ENCODE measurements around the gene AASS.

AASS gene

GRCh38 chr7:122056977-122057376 is 87.1 kb downstream of the AASS start:
- Histone ChIP-seq H3K27ac (no peak overlapping the region), H3K4me3 (no peak overlapping the region)

GRCh38 chr7:122055073-122055472 is 89.0 kb downstream of the AASS start:
- H3K4me3 ChIP-seq: no peak overlapping the region
- H3K27ac ChIP-seq: no peak overlapping the region

- H3K4me3 ChIP-seq: no peak overlapping the region
- no peak overlapping the region for H3K27ac ChIP-seq
Measured at GRCh38 chr7:122054393-122054792, 89.7 kb downstream of the AASS start.

GRCh38 chr7:122046402-122046801 is 97.6 kb downstream of the AASS start:
- H3K4me3 ChIP-seq: no peak overlapping the region
- H3K27ac ChIP-seq: no peak overlapping the region

GRCh38 chr7:122040147-122040546 is 103.9 kb downstream of the AASS start:
- H3K27ac ChIP-seq: no peak overlapping the region

GRCh38 chr7:122038904-122039303 is 105.1 kb downstream of the AASS start:
- Histone ChIP-seq H3K27ac (no peak overlapping the region), H3K4me3 (no peak overlapping the region)

More at GRCh38 chr7:122040147-122040546, 103.9 kb downstream of the AASS start:
- no peak overlapping the region for H3K4me3 ChIP-seq

- no peak overlapping the region for H3K4me3 ChIP-seq
- no peak overlapping the region for H3K27ac ChIP-seq
Measured at GRCh38 chr7:122038134-122038533, 105.9 kb downstream of the AASS start.

GRCh38 chr7:122035876-122036275 is 108.2 kb downstream of the AASS start:
- Histone ChIP-seq H3K4me3 (no peak overlapping the region), H3K27ac (no peak overlapping the region)

GRCh38 chr7:122033641-122034040 is 110.4 kb downstream of the AASS start:
- H3K4me3 ChIP-seq: no peak overlapping the region
- H3K27ac ChIP-seq: no peak overlapping the region

GRCh38 chr7:122027058-122027457 is 117.0 kb downstream of the AASS start:
- Histone ChIP-seq H3K27ac (no peak overlapping the region), H3K4me3 (no peak overlapping the region)

All from skin epidermis (tissue), 12 donors.